IMR-90 (cell line): ENCODE measurements around the gene CD70. TPM values are rescaled to one million over a fixed set of nuclear protein-coding genes. Genes with fewer than 3 reads are reported as not detected.
"Not testable (repeated sequence)": the region's sequence is repeated elsewhere in the genome, so short reads cannot be mapped to it uniquely, and the experiment has no call there.

Experiments used
- ATAC-seq: fragments of 200-7000 bp; cut with Tn5 transposase; 2 replicates; pipeline ENCODE4 v1.9.1; 2020; ENCODE audit warnings: low read depth, mild to moderate bottlenecking, moderate library complexity
- BruUV-seq: library from RNA; stranded (reverse); fragments of 400-500 nt; replicated peaks from 2 replicates; lab custom pipeline; 2021; lab: Mats Ljungman, UMichigan
- CTCF ChIA-PET: fragments of 300-600 bp; formaldehyde crosslinking; extraction: SDS; loops from one replicate; lab custom pipeline; 2021; ENCODE audit warnings: antibody characterized with exemption; lab: Yijun Ruan, JAX
- POLR2A ChIA-PET: fragments of 300-600 bp; sonication (Branson Sonifier 250); formaldehyde crosslinking; loops from one replicate; lab custom pipeline; 2022; ENCODE audit warnings: antibody characterized with exemption; ENCODE audit not compliant: unreplicated experiment; lab: Charles Lee
- DNase-seq: peaks from one replicate; pipeline ENCODE4 v3.0.0; 2013
- H2AFZ ChIP-seq: replicated peaks from 2 replicates; pipeline ENCODE3; 2013; ENCODE audit warnings: low read length, mild to moderate bottlenecking; ENCODE audit not compliant: poor library complexity
- H2AK5ac ChIP-seq: 2 replicates; pipeline ENCODE4 v1.6.1; 2013; ENCODE audit warnings: low read depth, low read length, inconsistent platforms
- H2AK9ac ChIP-seq: replicated peaks from 2 replicates; pipeline ENCODE3; 2013; ENCODE audit warnings: mild to moderate bottlenecking, low read depth, low read length, moderate library complexity; ENCODE audit not compliant: poor library complexity
- H2BK120ac ChIP-seq: 2 replicates; pipeline ENCODE4 v1.6.1; 2013; ENCODE audit warnings: low read depth, low read length, inconsistent platforms
- H2BK15ac ChIP-seq: 3 replicates; pipeline ENCODE4 v1.6.1; 2013; ENCODE audit warnings: low read depth, low read length, inconsistent platforms
- H2BK20ac ChIP-seq: 2 replicates; pipeline ENCODE4 v1.6.1; 2013; ENCODE audit warnings: low read depth, mild to moderate bottlenecking, inconsistent platforms, low read length, moderate library complexity
- H2BK5ac ChIP-seq: 2 replicates; pipeline ENCODE4 v1.6.1; 2013; ENCODE audit warnings: mild to moderate bottlenecking, low read depth, low read length, inconsistent platforms; ENCODE audit not compliant: poor library complexity, severe bottlenecking
- H3K14ac ChIP-seq: replicated peaks from 2 replicates; pipeline ENCODE4 v1.6.1; 2013; ENCODE audit warnings: low read depth, low read length, inconsistent platforms
- H3K18ac ChIP-seq: 2 replicates; pipeline ENCODE4 v1.6.1; 2013; ENCODE audit warnings: low read depth, low read length, control low read depth
- H3K23ac ChIP-seq: 2 replicates; pipeline ENCODE4 v1.6.1; 2013; ENCODE audit warnings: low read depth, low read length, inconsistent platforms
- H3K27ac ChIP-seq: 2 replicates; pipeline ENCODE4 v1.5.1; 2013; ENCODE audit warnings: mild to moderate bottlenecking, control low read depth, low read length; ENCODE audit not compliant: insufficient read depth
- H3K27me3 ChIP-seq: 2 replicates; pipeline ENCODE4 v1.6.1; 2013; ENCODE audit warnings: low read length; ENCODE audit not compliant: control insufficient read depth, insufficient read depth
- H3K36me3 ChIP-seq: 2 replicates; pipeline ENCODE4 v1.6.1; 2013; ENCODE audit warnings: low read length, mixed read lengths; ENCODE audit not compliant: control insufficient read depth, insufficient read depth
- H3K4ac ChIP-seq: 2 replicates; pipeline ENCODE4 v1.6.1; 2013; ENCODE audit warnings: low read depth, low read length, inconsistent platforms
- H3K4me1 ChIP-seq: 2 replicates; pipeline ENCODE4 v1.6.1; 2013; ENCODE audit warnings: low read length, mixed read lengths; ENCODE audit not compliant: control insufficient read depth, insufficient read depth
- H3K4me2 ChIP-seq: 2 replicates; pipeline ENCODE4 v1.6.1; 2013; ENCODE audit warnings: low read depth, mild to moderate bottlenecking, control low read depth, low read length, moderate library complexity
- H3K4me3 ChIP-seq: 2 replicates; pipeline ENCODE4 v1.5.1; 2013; ENCODE audit warnings: low read depth, mild to moderate bottlenecking, control low read depth, low read length, moderate library complexity; ENCODE audit not compliant: insufficient read depth
- H3K56ac ChIP-seq: 2 replicates; pipeline ENCODE4 v1.6.1; 2013; ENCODE audit warnings: low read length, inconsistent platforms; ENCODE audit not compliant: insufficient read depth; ENCODE audit errors: extremely low read depth
- H3K79me1 ChIP-seq, 2 experiments: 2 replicates each; pipeline ENCODE4 v1.6.1; 2013; ENCODE audit warnings: low read length in 2 of 2, inconsistent platforms in 1 of 2, low read depth in 1 of 2
- H3K9ac ChIP-seq: 2 replicates; pipeline ENCODE4 v1.6.1; 2013; ENCODE audit warnings: low read depth, low read length, control low read depth
- H3K9me1 ChIP-seq: 2 replicates; pipeline ENCODE4 v1.6.1; 2013; ENCODE audit warnings: low read length, inconsistent platforms; ENCODE audit not compliant: insufficient read depth
- H3K9me3 ChIP-seq: 2 replicates; pipeline ENCODE4 v1.6.1; 2013; ENCODE audit warnings: low read length; ENCODE audit not compliant: control insufficient read depth, insufficient read depth
- H4K20me1 ChIP-seq: 2 replicates; pipeline ENCODE4 v1.6.1; 2013; ENCODE audit warnings: low read length, inconsistent platforms; ENCODE audit not compliant: insufficient read depth
- H4K5ac ChIP-seq: 2 replicates; pipeline ENCODE4 v1.6.1; 2013; ENCODE audit warnings: mild to moderate bottlenecking, low read depth, low read length, control low read depth
- H4K8ac ChIP-seq, 2 experiments: 2 replicates each; pipeline ENCODE4 v1.6.1; 2013; ENCODE audit warnings: low read depth in 2 of 2, low read length in 2 of 2, control low read depth in 1 of 2, inconsistent platforms in 1 of 2
- H4K91ac ChIP-seq: 2 replicates; pipeline ENCODE4 v1.6.1; 2013; ENCODE audit warnings: low read depth, low read length, inconsistent platforms; ENCODE audit not compliant: insufficient read depth
- WGBS, 2 experiments: methylation state at CpG; one replicate each; pipeline versions ENCODE4 v1.1.5 to v1.1.7; 2013; ENCODE audit warnings: missing lambda C conversion rate in 2 of 2; ENCODE audit not compliant: insufficient read length in 1 of 2; ENCODE audit errors: extremely low coverage in 2 of 2; 5-methylcytosine and 5-hydroxymethylcytosine counted together
- dilution Hi-C: fragments of 300-500 bp; cut with HindIII; formaldehyde crosslinking; loops from one replicate; pipeline ENCODE4 v1.14.3; 2018; ENCODE audit warnings: low sequenced_read_pairs; ENCODE audit not compliant: unreplicated experiment
- in situ Hi-C: fragments of 300-500 bp; cut with MboI; formaldehyde crosslinking; loops from 3 replicates; pipeline ENCODE4 v1.14.3; 2019; ENCODE audit warnings: low sequenced_read_pairs, inconsistent platforms, mixed read lengths
- intact Hi-C: fragments of 100-400 bp; cut with micrococcal nuclease; formaldehyde crosslinking; loops from 2 replicates; pipeline ENCODE4 v1.10.0; 2022
- polyA plus RNA-seq, 3 experiments: library from polyadenylated mRNA; depleted of rRNA; stranded (reverse); fragments of >200 nt; gene quantifications; 2 replicates each; pipeline ENCODE4 v1.2.3, GENCODE V29; 2012; ENCODE audit warnings: low replicate concordance in 1 of 3
- total RNA-seq: library from RNA; depleted of rRNA; stranded (reverse); fragments of >200 nt; gene quantifications from 2 replicates; pipeline ENCODE4 v1.2.3, GENCODE V29; 2012

The CD70 gene
- total and polyA plus RNA-seq, 2 of the 4 experiments (the other 2 are of a cell fraction): not detected

GRCh38 chr19:6562437-6562836 lies 28.5 kb downstream of the CD70 start:
- H2BK15ac ChIP-seq, H3K9me3 ChIP-seq, H3K4ac ChIP-seq, H3K27me3 ChIP-seq, H2AK5ac ChIP-seq, H4K91ac ChIP-seq, H4K8ac ChIP-seq, H2BK120ac ChIP-seq, H3K36me3 ChIP-seq, H2AK9ac ChIP-seq, H3K56ac ChIP-seq, H4K5ac ChIP-seq, dilution Hi-C loops, H3K4me3 ChIP-seq, H2BK5ac ChIP-seq, CTCF ChIA-PET, H3K23ac ChIP-seq, intact Hi-C loops, H3K9ac ChIP-seq, H3K79me1 ChIP-seq, H3K27ac ChIP-seq, in situ Hi-C loops, H4K20me1 ChIP-seq, DNase-seq, H3K4me2 ChIP-seq, BruUV-seq, H2AFZ ChIP-seq, H3K4me1 ChIP-seq, H3K9me1 ChIP-seq, H3K18ac ChIP-seq, H2BK20ac ChIP-seq, POLR2A ChIA-PET, H3K14ac ChIP-seq, ATAC-seq: not testable (repeated sequence)
- WGBS, 2 experiments: no CpG with 5 or more reads among the region's 1 CpG
